GM15510 (cell line): ENCODE results near the gene LRP2.

Experiments
- POLR2A ChIP-seq: IDR thresholded peaks from 3 replicates; pipeline ENCODE4 v1.6.1; 2011; ENCODE audit warnings: borderline replicate concordance; ENCODE audit not compliant: insufficient read length; ENCODE audit errors: extremely low read depth

The LRP2 gene

DNA sequence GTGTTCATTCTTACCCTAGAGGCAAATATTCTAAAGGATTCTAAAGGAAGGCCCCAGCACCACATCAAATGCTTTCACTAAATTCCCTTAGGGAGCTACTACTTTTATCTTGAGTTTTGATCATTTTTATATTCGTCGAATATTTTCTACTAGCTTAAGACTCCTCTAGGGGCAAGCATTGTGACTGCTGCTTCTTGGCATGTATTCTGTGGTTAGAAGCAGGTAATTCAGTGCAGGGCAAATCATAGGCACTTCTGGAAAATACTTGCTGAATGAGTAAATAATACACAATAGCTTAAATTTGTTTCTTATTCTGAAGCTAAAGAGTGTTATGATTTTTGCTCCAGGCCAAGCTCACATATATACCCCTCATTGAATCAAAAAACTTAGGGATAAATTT is 136.4 kb downstream of the LRP2 start:
- no peak for TF ChIP-seq POLR2A

DNA sequence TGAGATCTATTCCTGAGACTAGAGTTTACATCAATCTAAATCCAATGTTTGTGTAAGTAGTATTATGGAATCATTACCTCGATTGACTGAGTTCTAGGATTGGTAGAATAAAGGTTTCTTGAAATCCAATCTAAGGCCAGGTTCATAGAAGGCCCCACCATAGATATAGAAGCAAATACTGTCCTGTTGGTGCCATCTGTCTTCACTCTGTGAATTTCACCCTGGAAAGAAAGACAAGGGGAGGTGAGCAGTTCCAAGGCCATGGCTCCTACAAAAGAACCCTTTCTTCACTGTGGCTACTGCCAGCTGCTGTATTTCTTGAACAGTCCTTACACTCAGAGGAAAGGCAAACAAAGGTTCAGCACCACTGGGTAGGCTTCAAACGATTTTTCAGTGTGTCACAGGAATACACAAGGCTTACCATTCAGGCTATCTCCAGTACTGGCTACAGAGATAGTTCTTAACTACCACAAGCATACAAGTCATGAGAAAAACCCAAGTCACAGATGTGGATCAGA is 137.0 kb downstream of the LRP2 start:
- no peak for TF ChIP-seq POLR2A

DNA sequence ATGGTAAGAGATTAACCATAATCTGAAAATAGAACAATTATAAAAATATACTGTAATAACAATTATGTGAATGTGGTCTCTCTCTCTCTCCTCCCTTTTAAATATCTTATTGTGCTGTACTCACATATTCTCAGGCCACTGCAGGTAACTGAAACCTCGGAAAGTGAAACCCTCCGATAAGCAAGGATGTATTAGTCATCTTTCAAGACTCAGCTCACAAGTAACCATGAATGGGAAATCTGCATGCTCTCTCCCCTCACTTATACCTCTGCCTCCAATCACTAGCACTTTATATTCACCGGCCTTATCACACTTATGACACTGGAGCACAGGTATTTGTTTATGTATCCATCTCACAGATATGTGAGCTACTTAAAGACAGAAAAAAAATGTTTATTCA is 139.7 kb downstream of the LRP2 start:
- no peak for TF ChIP-seq POLR2A

DNA sequence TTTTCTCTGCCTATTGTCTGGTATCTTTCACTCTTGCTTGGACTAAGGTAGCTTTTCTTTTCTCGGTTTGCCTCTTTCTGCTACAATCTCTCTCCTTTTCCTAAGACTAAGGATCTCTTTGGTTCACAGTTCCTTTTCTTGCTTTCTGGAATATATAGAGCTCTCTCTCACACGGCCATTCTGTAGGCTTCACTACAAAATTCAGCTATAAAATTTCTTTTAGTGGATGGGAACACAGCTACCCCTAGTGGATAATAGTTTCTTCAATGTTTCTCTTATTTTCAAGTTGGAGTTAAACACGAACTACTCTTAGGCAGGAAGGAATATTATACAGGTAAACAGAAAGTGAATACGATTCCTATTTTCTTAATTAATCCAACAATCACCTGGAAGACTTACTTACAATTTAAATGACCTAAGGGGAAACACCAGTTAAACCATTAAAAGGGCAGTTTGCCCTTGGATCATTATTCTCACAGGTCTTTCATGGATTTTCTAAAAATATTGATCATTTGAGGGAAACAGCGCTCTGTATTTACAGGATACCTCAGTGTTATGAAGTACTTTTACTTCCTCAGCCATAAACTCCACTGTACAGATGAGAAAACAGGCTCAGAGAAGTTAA is 140.5 kb downstream of the LRP2 start:
- no peak for TF ChIP-seq POLR2A

DNA sequence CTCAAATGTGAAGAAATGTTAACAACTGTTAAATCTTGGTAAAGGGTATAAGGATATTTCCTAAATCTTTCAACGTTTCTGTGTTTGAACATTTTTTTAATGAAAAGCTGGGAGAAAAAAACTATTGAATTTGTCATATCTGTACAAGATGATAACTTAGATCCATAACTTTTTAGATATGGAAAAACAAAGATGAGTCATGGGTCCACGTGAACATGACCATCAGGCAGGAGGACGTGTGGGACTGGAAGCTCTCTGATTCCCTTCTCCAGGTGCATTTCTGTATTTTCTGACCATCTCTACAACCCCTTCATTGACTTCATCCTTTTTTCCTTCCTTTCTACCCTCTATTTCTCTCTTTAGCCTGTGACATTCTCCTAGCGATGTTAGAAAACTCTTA is 151.4 kb downstream of the LRP2 start:
- TF ChIP-seq POLR2A: no peak

DNA sequence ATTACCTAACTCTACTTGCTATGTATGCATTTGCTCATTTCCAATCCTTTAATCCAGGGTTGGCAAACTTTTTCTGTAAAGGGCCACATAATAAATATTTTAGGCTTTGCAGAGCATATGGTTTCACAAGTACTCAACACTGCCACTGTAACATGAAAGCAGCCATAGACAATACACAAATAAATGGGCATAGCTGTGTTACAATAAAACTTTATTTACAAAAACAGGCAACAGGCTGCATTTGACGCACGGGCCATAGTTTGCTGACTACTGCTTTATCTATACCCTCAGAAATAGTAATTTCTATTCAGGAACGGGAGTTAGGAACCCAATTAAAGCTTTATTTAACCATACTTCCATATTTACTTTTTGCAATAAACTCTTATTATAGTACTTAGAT is 154.3 kb downstream of the LRP2 start:
- no peak for TF ChIP-seq POLR2A

DNA sequence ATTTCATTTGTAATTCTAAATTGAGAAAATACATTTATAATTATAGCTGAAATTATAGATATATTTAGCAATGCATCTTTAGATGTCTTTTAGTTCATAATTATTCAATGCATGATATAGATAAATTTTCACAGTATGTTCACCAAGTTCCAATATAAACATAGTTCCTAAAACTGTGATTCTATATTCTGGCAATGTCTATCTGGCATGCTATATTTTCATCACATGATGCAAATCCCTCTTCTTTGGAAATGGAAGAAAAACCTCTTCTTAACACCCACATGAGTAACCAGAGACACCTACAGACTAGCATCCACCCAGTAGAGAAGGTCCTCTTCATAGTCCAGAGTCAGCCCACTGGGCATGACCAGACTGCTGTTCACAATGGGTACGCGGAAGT is 157.2 kb downstream of the LRP2 start:
- no peak for TF ChIP-seq POLR2A

DNA sequence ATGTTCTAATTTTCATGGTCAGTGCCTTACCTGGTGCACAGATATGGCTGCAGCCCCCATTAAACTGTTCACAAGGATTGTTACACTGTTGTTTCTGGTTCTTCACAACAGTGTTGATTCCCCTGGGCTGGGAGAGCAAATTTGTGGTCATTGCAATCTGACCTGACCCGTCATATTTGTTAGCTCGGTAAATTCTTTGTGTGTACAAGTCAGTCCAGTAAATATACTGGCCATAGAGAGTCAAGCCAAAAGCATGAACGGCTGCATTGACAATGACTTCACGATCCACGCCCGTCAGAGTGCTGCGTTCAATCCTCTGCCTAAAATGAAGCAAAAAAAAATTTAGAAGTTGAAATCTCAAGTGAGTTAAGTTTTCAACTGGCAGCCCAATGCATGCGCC is 158.4 kb downstream of the LRP2 start:
- TF ChIP-seq POLR2A: no peak

DNA sequence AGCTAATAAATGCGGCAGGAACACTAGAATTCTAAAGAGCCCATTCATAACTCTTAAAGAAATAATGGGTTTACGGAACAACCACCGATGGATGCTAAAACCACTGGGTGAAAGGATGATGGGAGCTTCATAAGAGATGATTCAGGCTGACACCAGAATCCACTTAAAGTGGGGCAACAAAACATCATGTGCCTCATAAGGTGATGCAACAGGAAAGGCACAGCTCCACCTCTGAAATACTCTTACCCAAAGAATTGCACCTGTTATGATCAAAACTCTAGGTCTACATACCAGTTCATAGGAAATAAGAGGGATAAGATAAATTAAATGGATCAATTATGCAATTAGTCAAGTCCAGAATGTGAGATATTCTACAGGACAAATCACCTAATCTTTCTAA is 161.6 kb downstream of the LRP2 start:
- no peak for TF ChIP-seq POLR2A

DNA sequence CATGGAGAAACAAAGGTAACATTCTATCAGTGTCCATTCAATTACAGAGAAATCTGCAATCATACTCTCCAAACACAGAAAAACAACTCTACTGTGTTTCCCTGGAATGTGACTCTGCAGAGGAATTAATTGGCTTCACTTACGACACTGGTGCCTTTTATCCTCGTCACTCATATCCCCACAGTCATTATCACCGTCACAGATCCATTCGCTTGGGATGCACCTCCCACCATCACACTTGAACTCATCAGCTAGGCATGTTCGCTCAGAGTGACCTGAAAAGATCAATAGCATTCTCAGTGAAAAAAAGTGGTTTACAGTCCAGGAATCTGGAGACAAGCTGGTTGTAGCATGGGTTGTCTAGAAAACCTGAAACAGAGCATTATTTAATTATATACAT is 168.7 kb downstream of the LRP2 start:
- TF ChIP-seq POLR2A: no peak

DNA sequence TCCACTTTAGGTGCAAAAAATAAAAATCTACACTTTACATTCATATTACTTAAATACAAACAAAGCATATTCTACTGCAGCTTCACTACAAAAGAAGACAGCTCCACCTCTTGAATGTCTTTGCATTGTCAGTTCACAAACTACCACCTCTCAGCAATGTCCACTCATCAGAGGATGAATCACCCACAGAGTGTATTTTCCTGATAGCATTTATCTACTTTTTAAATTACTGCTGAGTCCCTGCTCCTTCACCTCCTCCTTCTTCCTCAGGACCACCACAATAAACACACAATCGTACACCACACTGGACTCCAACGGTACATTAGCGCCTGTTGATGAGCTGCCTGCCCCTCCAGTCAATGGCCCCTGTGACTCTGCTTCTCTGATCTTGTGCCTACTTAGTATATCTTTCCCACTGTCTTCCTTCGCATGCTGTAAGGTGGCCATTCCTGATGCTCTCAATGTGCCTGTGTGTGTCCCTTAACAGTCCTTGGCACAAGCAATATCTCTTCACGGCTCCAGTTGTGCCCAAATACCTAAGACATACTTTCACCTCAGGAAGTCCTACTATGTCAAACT is 172.0 kb downstream of the LRP2 start:
- no peak for TF ChIP-seq POLR2A

DNA sequence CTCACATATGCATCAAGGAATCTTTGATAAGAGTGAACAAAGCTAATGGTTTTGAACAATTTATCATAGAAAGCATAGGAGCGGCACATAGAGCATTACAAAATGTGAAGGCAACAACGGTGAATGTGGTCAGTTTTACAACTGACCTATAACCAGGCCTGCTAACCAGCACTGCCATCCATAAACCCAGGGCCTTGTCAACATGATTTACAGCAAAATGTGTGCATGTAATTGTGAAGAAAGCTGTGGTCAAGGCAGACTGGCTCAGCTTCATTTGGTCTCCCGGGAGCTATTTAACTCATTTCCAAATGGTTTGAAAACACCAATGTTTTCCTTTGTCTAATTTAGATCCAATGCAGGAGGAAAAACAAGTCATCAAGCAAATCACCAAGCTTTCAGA is 173.2 kb downstream of the LRP2 start:
- TF ChIP-seq POLR2A: no peak

DNA sequence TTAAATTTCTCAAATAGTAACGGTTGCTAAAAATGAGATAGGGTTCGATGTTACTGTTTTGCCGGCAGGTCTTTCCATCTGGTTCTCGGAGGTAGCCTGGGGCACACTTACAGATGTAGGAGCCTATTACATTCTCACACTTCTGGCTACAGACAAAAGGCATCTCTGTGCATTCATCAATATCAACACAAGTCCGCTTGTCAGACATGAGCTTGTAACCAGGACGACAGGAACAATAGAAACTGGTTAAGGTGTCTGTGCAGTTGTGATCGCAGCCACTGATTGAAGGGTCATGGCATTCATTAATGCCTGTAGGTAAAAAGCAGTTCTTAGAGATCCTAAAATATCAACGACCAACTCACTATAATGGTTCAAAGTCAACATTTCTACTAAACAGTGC is 176.6 kb downstream of the LRP2 start:
- no peak for TF ChIP-seq POLR2A

DNA sequence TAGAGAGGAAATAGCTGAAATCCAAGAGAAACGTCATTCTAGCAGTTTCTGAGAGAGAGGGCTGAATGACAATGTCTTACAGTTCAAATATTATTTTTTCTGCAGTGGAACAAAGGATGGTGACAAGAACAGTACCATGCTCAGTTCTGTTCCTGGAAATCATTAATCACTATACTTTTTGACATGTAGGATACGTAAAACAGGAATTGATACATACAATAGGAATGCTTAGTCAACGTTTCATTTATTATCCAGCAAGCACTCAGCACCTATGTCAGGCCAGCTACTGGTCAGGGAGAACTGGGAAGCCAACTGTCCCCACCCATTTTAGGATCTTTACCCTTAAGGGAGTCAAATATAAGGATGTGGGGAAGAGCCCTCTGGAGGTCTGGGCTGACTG is 178.3 kb downstream of the LRP2 start:
- TF ChIP-seq POLR2A: no peak

DNA sequence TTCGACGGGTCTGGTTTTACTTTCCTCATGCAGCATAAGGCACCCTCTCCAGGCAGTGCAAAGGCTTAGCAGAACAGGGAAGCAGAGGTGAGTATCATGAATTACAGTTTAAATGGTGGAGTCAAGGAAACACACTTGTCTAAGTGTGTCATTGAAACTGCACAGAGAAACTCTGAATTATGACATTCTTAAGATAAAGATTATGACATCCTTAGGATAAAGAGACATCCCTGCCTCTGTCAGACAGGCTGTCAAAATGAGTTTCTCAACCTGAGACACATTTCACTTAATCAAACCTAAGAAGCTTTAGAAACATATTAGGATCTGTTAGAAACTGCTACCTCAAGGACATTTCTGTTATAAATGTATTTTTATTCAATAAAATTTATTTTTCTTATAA is 179.8 kb downstream of the LRP2 start:
- TF ChIP-seq POLR2A: no peak

DNA sequence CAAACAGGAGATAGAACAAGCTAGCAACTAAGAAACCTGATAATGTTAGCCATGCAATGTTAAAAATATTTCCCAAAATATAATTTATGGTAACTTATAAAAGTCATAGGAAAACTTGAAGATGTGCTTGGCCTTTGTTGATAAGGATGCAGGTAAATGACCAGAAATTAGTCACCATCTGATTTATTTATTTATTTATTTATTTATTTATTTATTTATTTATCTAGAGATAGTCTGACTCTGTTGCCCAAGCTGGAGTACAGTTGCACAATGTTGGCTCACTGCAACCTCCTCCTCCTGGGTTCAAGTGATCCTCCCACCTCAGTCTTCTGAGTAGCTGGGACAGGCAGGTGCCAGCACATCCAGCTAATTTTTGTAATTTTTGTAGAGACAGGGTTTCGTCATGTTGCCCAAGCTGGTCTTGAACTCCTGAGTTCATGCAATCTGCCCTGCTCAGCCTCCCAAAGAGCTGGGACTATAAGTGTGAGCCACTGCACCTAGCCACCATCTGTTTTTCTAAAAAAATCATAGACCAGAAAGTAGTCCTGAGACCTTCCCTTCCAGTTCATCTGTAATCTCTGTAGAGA is 183.4 kb downstream of the LRP2 start:
- no peak for TF ChIP-seq POLR2A
